ENCODE measurements around the gene WDR37.

GRCh38 chr10:1153805-1154351 is 97.7 kb downstream of the WDR37 start:
- TF ChIP-seq POLR2AphosphoS2 (conservative IDR thresholded peaks at IDR 0.05; ENCODE audit: low read length), result no peak
- no peak for TF ChIP-seq EP300 (IDR thresholded peaks at IDR 0.05)
- TF ChIP-seq, protein P1, sequence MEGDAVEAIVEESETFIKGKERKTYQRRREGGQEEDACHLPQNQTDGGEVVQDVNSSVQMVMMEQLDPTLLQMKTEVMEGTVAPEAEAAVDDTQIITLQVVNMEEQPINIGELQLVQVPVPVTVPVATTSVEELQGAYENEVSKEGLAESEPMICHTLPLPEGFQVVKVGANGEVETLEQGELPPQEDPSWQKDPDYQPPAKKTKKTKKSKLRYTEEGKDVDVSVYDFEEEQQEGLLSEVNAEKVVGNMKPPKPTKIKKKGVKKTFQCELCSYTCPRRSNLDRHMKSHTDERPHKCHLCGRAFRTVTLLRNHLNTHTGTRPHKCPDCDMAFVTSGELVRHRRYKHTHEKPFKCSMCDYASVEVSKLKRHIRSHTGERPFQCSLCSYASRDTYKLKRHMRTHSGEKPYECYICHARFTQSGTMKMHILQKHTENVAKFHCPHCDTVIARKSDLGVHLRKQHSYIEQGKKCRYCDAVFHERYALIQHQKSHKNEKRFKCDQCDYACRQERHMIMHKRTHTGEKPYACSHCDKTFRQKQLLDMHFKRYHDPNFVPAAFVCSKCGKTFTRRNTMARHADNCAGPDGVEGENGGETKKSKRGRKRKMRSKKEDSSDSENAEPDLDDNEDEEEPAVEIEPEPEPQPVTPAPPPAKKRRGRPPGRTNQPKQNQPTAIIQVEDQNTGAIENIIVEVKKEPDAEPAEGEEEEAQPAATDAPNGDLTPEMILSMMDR (IDR thresholded peaks at IDR 0.05), result no peak
- no peak for TF ChIP-seq MAZ (IDR thresholded peaks at IDR 0.05; ENCODE audit: borderline replicate concordance, low read depth, low read length)
- no peak for TF ChIP-seq USF2 (IDR thresholded peaks at IDR 0.05)
- TF ChIP-seq, protein P2, sequence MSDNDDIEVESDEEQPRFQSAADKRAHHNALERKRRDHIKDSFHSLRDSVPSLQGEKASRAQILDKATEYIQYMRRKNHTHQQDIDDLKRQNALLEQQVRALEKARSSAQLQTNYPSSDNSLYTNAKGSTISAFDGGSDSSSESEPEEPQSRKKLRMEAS (IDR thresholded peaks at IDR 0.05), result no peak
- no peak for TF ChIP-seq POLR2A (IDR thresholded peaks at IDR 0.05; ENCODE audit: low read length)
- no peak for TF ChIP-seq CEBPB (IDR thresholded peaks at IDR 0.05)
- no peak for TF ChIP-seq CHD4 (IDR thresholded peaks at IDR 0.05; ENCODE audit: borderline replicate concordance)
